Mucosa of descending colon (tissue), 3 donors: ENCODE data around the gene MYO16. TPM values are rescaled to one million over a fixed set of nuclear protein-coding genes. Genes with fewer than 3 reads are reported as not detected.

Experiments
- ATAC-seq: fragments of 200-7000 bp; cut with Tn5 transposase; one replicate; pipeline ENCODE4 v1.9.1; 2020; ENCODE audit warnings: mild to moderate bottlenecking, moderate library complexity
- DNase-seq, 3 donors: peaks; one replicate each; pipeline ENCODE4 v3.0.0-alpha.2; 2020
- H3K36me3 ChIP-seq: fragments of 200-600 bp; one replicate; pipeline ENCODE4 v1.8.0; 2021; ENCODE audit warnings: low read depth, mild to moderate bottlenecking
- H3K4me1 ChIP-seq: fragments of 200-600 bp; one replicate; pipeline ENCODE4 v1.8.0; 2021; ENCODE audit warnings: low read depth, mild to moderate bottlenecking
- H3K4me3 ChIP-seq: fragments of 200-600 bp; one replicate; pipeline ENCODE4 v1.8.0; 2021; ENCODE audit warnings: mild to moderate bottlenecking
- H3K9me3 ChIP-seq: fragments of 200-600 bp; one replicate; pipeline ENCODE4 v1.8.0; 2021; ENCODE audit warnings: mild to moderate bottlenecking
- intact Hi-C, 2 donors: fragments of 100-400 bp; cut with DNase I in 1 of 2; cut with micrococcal nuclease in 1 of 2; formaldehyde crosslinking; loops; one replicate each; pipeline versions ENCODE4 v1.11.0 to v1.11.1; 2022; cut with DNase I, micrococcal nuclease
- total RNA-seq, 3 donors: library from RNA; stranded (reverse); fragmentation: NEBNext Ultra II Directional in 2 of 3; extraction: Animal tissue kit (Norgen Biotek cat#: 25700) in 2 of 3; gene quantifications; one replicate each; pipeline versions ENCODE4 v1.2.1 to v1.2.4, GENCODE V29; 2021 to 2023
- TF ChIP-seq, protein P1 (sequence below): fragments of 200-600 bp; IDR thresholded peaks from one replicate; pipeline ENCODE4 v1.8.0; 2022; ENCODE audit warnings: antibody characterized with exemption, mild to moderate bottlenecking
- donor health status: DM: no; HTN: no; CAD: no; lungs with moderate emphysema.
- donor health status: DM: no; HTN: no; CAD: no.
- donor health status: DM: no; HTN: yes; CAD: no.

Gene MYO16
- total RNA-seq, 3 donors from 2014 or later, result 0.06 TPM; not detected in 2

- intact Hi-C loops, result loop anchor here in 1 of 2 donors (10.0 kb wide), 1 partner anchor 1150 kb away; no protein-coding TSS in a partner anchor
- DNase-seq (no peak), ATAC-seq (no peak)
- TF ChIP-seq, protein P1, sequence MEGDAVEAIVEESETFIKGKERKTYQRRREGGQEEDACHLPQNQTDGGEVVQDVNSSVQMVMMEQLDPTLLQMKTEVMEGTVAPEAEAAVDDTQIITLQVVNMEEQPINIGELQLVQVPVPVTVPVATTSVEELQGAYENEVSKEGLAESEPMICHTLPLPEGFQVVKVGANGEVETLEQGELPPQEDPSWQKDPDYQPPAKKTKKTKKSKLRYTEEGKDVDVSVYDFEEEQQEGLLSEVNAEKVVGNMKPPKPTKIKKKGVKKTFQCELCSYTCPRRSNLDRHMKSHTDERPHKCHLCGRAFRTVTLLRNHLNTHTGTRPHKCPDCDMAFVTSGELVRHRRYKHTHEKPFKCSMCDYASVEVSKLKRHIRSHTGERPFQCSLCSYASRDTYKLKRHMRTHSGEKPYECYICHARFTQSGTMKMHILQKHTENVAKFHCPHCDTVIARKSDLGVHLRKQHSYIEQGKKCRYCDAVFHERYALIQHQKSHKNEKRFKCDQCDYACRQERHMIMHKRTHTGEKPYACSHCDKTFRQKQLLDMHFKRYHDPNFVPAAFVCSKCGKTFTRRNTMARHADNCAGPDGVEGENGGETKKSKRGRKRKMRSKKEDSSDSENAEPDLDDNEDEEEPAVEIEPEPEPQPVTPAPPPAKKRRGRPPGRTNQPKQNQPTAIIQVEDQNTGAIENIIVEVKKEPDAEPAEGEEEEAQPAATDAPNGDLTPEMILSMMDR, result no peak
- no peak overlapping the region for H3K4me3 ChIP-seq
- no peaks in the 10 kb centered on the region for H3K36me3 ChIP-seq
- H3K4me1 ChIP-seq, result no peaks in the 10 kb centered on the region
- no peaks in the 10 kb centered on the region for H3K9me3 ChIP-seq
Observed at GRCh38 chr13:108964606-108965005, 335.2 kb downstream of the MYO16 start.

- intact Hi-C loops, result loop anchor here in 1 of 2 donors (10.0 kb wide), 1 partner anchor 1147 kb away; no protein-coding TSS in a partner anchor
- ATAC-seq, result no peak
- Histone ChIP-seq H3K9me3 (no peaks in the 10 kb centered on the region), H3K4me1 (no peaks in the 10 kb centered on the region), H3K36me3 (no peaks in the 10 kb centered on the region), H3K4me3 (no peak overlapping the region)
- TF ChIP-seq, protein P1, result no peak
- DNase-seq, result no peak
Observed at GRCh38 chr13:108967371-108967770, 338.0 kb downstream of the MYO16 start.

GRCh38 chr13:108968566-108968965 lies 339.2 kb downstream of the MYO16 start:
- Histone ChIP-seq H3K36me3 (no peaks in the 10 kb centered on the region), H3K9me3 (no peaks in the 10 kb centered on the region), H3K4me1 (no peaks in the 10 kb centered on the region), H3K4me3 (no peak overlapping the region)
- ATAC-seq (no peak), DNase-seq (no peak)
- intact Hi-C loops, result loop anchor here in 1 of 2 donors (10.0 kb wide), 1 partner anchor 1146 kb away; no protein-coding TSS in a partner anchor
- TF ChIP-seq, protein P1, result no peak

DNA sequence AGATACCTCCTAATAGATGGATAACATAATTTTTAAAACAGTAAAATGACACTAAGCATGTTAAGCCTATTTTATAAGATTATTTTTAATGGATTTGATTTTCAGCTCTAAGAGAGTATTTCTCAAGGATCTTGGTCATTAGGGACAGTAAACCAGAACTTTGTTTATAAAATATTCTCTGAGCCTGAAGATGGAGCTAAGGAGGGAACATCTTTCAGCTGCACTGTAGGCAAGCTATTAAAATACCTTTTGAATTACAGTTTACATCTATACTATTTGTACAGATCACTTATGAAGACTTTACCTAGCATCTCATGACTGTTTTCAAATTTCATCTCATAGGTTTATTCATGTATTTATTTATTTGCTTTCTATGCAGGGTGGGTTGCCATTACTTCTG lies 345.3 kb downstream of the MYO16 start:
- TF ChIP-seq, protein P1, result no peak
- H3K4me3 ChIP-seq, result no peak overlapping the region
- intact Hi-C loops, result no loop called here
- no peaks in the 10 kb centered on the region for H3K9me3 ChIP-seq
- H3K4me1 ChIP-seq, result no peaks in the 10 kb centered on the region
- ATAC-seq, result no peak
- H3K36me3 ChIP-seq, result no peaks in the 10 kb centered on the region
- DNase-seq, result no peak

DNA sequence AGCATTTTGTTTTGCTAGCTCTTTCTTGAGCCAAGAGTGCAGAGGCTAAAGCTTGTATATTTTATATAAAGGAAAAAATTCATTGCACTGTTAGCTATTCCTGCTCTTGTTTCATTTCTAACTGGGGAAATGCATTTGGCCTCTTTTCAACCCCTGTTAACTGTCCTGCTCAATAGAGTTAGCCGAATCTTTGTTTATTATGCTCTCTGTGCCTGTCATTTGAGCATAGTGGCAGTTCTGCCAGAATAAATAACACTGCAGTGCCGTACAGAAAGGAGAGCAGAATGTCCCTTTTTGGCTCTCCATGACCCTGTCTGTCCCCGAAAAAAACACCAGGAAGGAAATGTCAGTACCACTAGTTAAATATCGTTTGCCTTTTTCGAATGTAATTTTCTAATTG lies 350.8 kb downstream of the MYO16 start:
- no peak for ATAC-seq
- no peaks in the 10 kb centered on the region for H3K36me3 ChIP-seq
- intact Hi-C loops, result no loop called here
- no peak for DNase-seq
- TF ChIP-seq, protein P1, result no peak
- no peaks in the 10 kb centered on the region for H3K9me3 ChIP-seq
- no peak overlapping the region for H3K4me3 ChIP-seq
- no peaks in the 10 kb centered on the region for H3K4me1 ChIP-seq

DNA sequence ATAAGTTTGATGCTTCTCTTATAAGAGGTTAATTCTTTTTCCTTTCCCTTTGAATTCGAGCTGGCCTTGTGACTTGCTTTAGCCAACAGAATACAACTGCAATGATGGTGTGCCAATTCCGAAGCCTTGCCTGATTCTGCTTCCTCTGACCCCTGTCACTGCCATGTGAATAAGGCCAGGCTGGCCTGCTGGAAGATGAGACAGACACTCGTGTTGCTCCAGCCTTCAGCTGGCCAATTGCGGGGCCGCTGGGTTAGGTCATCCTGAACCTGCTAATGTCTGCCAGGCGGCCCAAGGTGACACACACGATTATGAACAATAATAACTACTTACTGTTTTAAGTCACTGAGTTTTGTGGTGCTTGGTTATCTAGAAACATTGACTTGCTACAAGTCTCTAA lies 352.0 kb downstream of the MYO16 start:
- intact Hi-C loops, result no loop called here
- H3K36me3 ChIP-seq, result no peaks in the 10 kb centered on the region
- DNase-seq, result no peak
- no peak for ATAC-seq
- TF ChIP-seq, protein P1, result no peak
- no peak overlapping the region for H3K4me3 ChIP-seq
- no peaks in the 10 kb centered on the region for H3K4me1 ChIP-seq
- H3K9me3 ChIP-seq, result no peaks in the 10 kb centered on the region
